ENCODE measurements around the gene EFNA3.

EFNA3 gene

GRCh38 chr1:155133799-155134281 lies 55.2 kb downstream of the EFNA3 start:
- DNase-seq (ENCODE audit: low read depth in 2 of 2), result no peak

GRCh38 chr1:155134322-155134721 lies 55.7 kb downstream of the EFNA3 start:
- DNase-seq (ENCODE audit: low read depth in 2 of 2), result no peak

GRCh38 chr1:155134880-155135414 lies 56.3 kb downstream of the EFNA3 start:
- peak; percentile 55 to 71 for DNase-seq (ENCODE audit: low read depth in 2 of 2)

- peak; percentile 90 to 91 for DNase-seq (ENCODE audit: low read depth in 2 of 2)
These were observed 56.9 kb downstream of the EFNA3 start, which contains the start of gene SLC50A1 for GRCh38 chr1:155135415-155136028. SLC50A1 (plus strand) TSS chr1:155135852; CDS start chr1:155135912, 60 bp downstream.

- DNase-seq (ENCODE audit: low read depth in 2 of 2), result no peak
These were observed 58.1 kb downstream of the EFNA3 start for GRCh38 chr1:155136748-155137147.

Measured in stimulated activated CD8-positive, alpha-beta memory T cell treated with anti-CD3 and anti-CD28 coated beads, Interleukin-15, amount 100 ng/mL, for 48 hours (primary cell).